Astrocyte of the cerebellum (primary cell): ENCODE measurements around the gene FGF1.

Experiments
- DNase-seq: peaks from one replicate; pipeline ENCODE4 v3.0.0-alpha.2; 2011; ENCODE audit warnings: low read depth
- H3K4me3 ChIP-seq: 2 replicates; pipeline ENCODE4 v1.5.1; 2011; ENCODE audit warnings: mild to moderate bottlenecking, low read depth, low read length, moderate library complexity
- CTCF ChIP-seq: IDR thresholded peaks from 2 replicates; pipeline ENCODE4 v1.5.1; 2012; ENCODE audit warnings: low read length, low read depth, moderate library complexity, mild to moderate bottlenecking; ENCODE audit errors: missing control alignments
- in situ Hi-C: cut with HindIII; loops from 2 replicates; pipeline ENCODE4 v1.10.0; 2017; ENCODE audit warnings: low sequenced_read_pairs

The FGF1 gene

GRCh38 chr5:142598338-142598700 is 87.6 kb downstream of the FGF1 start:
- no peak for TF ChIP-seq CTCF
- in situ Hi-C loops: no loop called here
- DNase-seq: no peak
- no peak overlapping the region for H3K4me3 ChIP-seq

GRCh38 chr5:142597546-142598337 is 88.1 kb downstream of the FGF1 start:
- TF ChIP-seq CTCF: peak; percentile 10
- in situ Hi-C loops: no loop called here
- no peak for DNase-seq
- no peak overlapping the region for H3K4me3 ChIP-seq

- in situ Hi-C loops: no loop called here
- DNase-seq: no peak
These were observed 88.9 kb downstream of the FGF1 start for GRCh38 chr5:142597025-142597424.

GRCh38 chr5:142592365-142592764 is 93.5 kb downstream of the FGF1 start:
- in situ Hi-C loops: no loop called here
- no peak overlapping the region for H3K4me3 ChIP-seq
- DNase-seq: no peak
- no peak for TF ChIP-seq CTCF

More at GRCh38 chr5:142597025-142597424, 88.9 kb downstream of the FGF1 start:
- no peak for TF ChIP-seq CTCF
- H3K4me3 ChIP-seq: no peak overlapping the region

- no peak for DNase-seq
- no peak for TF ChIP-seq CTCF
- H3K4me3 ChIP-seq: no peak overlapping the region
- in situ Hi-C loops: no loop called here
These were observed 95.2 kb downstream of the FGF1 start for GRCh38 chr5:142590451-142591231.

- H3K4me3 ChIP-seq: no peak overlapping the region
- no peak for TF ChIP-seq CTCF
- no peak for DNase-seq
- in situ Hi-C loops: no loop called here
These were observed 96.2 kb downstream of the FGF1 start for GRCh38 chr5:142589720-142590119.
